ENCODE measurements around the gene C22orf39.

- TF ChIP-seq BHLHE40 (IDR thresholded peaks at IDR 0.05; ENCODE audit: low read depth, low read length) (no peak), EP300 (IDR thresholded peaks at IDR 0.05) (no peak), MAFK (IDR thresholded peaks at IDR 0.05; ENCODE audit: partially characterized antibody) (no peak), MYC (IDR thresholded peaks at IDR 0.05; ENCODE audit: borderline replicate concordance, low read length) (no peak), SMC3 (IDR thresholded peaks at IDR 0.05) (no peak), RARB (CRISPR knock-in tag; IDR thresholded peaks at IDR 0.05) (no peak), CHD2 (IDR thresholded peaks at IDR 0.05; ENCODE audit: low read length, partially characterized antibody) (no peak), POLR2A (IDR thresholded peaks at IDR 0.05; ENCODE audit: low read length) (no peak)
- TF ChIP-seq, protein P1, sequence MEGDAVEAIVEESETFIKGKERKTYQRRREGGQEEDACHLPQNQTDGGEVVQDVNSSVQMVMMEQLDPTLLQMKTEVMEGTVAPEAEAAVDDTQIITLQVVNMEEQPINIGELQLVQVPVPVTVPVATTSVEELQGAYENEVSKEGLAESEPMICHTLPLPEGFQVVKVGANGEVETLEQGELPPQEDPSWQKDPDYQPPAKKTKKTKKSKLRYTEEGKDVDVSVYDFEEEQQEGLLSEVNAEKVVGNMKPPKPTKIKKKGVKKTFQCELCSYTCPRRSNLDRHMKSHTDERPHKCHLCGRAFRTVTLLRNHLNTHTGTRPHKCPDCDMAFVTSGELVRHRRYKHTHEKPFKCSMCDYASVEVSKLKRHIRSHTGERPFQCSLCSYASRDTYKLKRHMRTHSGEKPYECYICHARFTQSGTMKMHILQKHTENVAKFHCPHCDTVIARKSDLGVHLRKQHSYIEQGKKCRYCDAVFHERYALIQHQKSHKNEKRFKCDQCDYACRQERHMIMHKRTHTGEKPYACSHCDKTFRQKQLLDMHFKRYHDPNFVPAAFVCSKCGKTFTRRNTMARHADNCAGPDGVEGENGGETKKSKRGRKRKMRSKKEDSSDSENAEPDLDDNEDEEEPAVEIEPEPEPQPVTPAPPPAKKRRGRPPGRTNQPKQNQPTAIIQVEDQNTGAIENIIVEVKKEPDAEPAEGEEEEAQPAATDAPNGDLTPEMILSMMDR (IDR thresholded peaks at IDR 0.05) = 0 out of 3 replicates have a peak, but pooled peaks have one; percentile 14
- TF ChIP-seq, protein P2, sequence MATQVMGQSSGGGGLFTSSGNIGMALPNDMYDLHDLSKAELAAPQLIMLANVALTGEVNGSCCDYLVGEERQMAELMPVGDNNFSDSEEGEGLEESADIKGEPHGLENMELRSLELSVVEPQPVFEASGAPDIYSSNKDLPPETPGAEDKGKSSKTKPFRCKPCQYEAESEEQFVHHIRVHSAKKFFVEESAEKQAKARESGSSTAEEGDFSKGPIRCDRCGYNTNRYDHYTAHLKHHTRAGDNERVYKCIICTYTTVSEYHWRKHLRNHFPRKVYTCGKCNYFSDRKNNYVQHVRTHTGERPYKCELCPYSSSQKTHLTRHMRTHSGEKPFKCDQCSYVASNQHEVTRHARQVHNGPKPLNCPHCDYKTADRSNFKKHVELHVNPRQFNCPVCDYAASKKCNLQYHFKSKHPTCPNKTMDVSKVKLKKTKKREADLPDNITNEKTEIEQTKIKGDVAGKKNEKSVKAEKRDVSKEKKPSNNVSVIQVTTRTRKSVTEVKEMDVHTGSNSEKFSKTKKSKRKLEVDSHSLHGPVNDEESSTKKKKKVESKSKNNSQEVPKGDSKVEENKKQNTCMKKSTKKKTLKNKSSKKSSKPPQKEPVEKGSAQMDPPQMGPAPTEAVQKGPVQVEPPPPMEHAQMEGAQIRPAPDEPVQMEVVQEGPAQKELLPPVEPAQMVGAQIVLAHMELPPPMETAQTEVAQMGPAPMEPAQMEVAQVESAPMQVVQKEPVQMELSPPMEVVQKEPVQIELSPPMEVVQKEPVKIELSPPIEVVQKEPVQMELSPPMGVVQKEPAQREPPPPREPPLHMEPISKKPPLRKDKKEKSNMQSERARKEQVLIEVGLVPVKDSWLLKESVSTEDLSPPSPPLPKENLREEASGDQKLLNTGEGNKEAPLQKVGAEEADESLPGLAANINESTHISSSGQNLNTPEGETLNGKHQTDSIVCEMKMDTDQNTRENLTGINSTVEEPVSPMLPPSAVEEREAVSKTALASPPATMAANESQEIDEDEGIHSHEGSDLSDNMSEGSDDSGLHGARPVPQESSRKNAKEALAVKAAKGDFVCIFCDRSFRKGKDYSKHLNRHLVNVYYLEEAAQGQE (IDR thresholded peaks at IDR 0.05) = no peak
- TF ChIP-seq, protein P3, sequence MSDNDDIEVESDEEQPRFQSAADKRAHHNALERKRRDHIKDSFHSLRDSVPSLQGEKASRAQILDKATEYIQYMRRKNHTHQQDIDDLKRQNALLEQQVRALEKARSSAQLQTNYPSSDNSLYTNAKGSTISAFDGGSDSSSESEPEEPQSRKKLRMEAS (IDR thresholded peaks at IDR 0.05) = no peak
- TF ChIP-seq, protein P4, sequence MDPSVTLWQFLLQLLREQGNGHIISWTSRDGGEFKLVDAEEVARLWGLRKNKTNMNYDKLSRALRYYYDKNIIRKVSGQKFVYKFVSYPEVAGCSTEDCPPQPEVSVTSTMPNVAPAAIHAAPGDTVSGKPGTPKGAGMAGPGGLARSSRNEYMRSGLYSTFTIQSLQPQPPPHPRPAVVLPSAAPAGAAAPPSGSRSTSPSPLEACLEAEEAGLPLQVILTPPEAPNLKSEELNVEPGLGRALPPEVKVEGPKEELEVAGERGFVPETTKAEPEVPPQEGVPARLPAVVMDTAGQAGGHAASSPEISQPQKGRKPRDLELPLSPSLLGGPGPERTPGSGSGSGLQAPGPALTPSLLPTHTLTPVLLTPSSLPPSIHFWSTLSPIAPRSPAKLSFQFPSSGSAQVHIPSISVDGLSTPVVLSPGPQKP (IDR thresholded peaks at IDR 0.05; ENCODE audit: low read depth, low read length) = no peak
These were observed 30.0 kb upstream of the C22orf39 start for GRCh38 chr22:19477321-19478044.
